HUES48 (cell line): ENCODE results near the gene CDC25B.

ENCODE experiments used
- H3K27ac ChIP-seq: one replicate; pipeline ENCODE4 v1.7.0; 2013; ENCODE audit warnings: low read depth, low read length, inconsistent platforms
- H3K27me3 ChIP-seq: 2 replicates; pipeline ENCODE4 v1.6.1; 2013; ENCODE audit warnings: mild to moderate bottlenecking, low read length; ENCODE audit not compliant: control insufficient read depth, insufficient read depth
- H3K36me3 ChIP-seq: 2 replicates; pipeline ENCODE4 v1.6.1; 2013; ENCODE audit warnings: low read length; ENCODE audit not compliant: control insufficient read depth, insufficient read depth
- H3K4me1 ChIP-seq: 2 replicates; pipeline ENCODE4 v1.6.1; 2013; ENCODE audit warnings: mild to moderate bottlenecking, low read length; ENCODE audit not compliant: control insufficient read depth, insufficient read depth
- H3K4me3 ChIP-seq: 2 replicates; pipeline ENCODE4 v1.5.1; 2013; ENCODE audit warnings: mild to moderate bottlenecking, low read depth, low read length
- H3K9ac ChIP-seq: 2 replicates; pipeline ENCODE4 v1.6.1; 2013; ENCODE audit warnings: mild to moderate bottlenecking, low read depth, low read length, moderate library complexity
- H3K9me3 ChIP-seq: 2 replicates; pipeline ENCODE4 v1.6.1; 2013; ENCODE audit warnings: low read length; ENCODE audit not compliant: control insufficient read depth, insufficient read depth

CDC25B gene

GRCh38 chr20:3798373-3798768 is 2.3 kb downstream of the CDC25B start:
- H3K9me3 ChIP-seq = no peaks in the 10 kb centered on the region
- H3K36me3 ChIP-seq = peaks cover 33% of the 10 kb centered on the region
- peaks cover 34% of the 10 kb centered on the region for H3K4me1 ChIP-seq
- no peak overlapping the region for H3K27ac ChIP-seq
- no peak overlapping the region for H3K4me3 ChIP-seq
- no peak overlapping the region for H3K9ac ChIP-seq
- H3K27me3 ChIP-seq = no peaks in the 10 kb centered on the region

- Histone ChIP-seq H3K4me3 (no peak overlapping the region; the same call in 1 of the 2 replicates), H3K9me3 (no peaks in the 10 kb centered on the region), H3K27ac (peak overlapping the region; percentile 76), H3K36me3 (peaks cover 38% of the 10 kb centered on the region), H3K4me1 (peaks cover 34% of the 10 kb centered on the region), H3K27me3 (no peaks in the 10 kb centered on the region), H3K9ac (no peak overlapping the region)
These were observed 2.8 kb downstream of the CDC25B start for GRCh38 chr20:3798908-3799248.

GRCh38 chr20:3800256-3800877 is 4.3 kb downstream of the CDC25B start:
- Histone ChIP-seq H3K4me3 (no peak overlapping the region), H3K9ac (no peak overlapping the region), H3K9me3 (no peaks in the 10 kb centered on the region), H3K27ac (peak overlapping the region; percentile 76), H3K4me1 (peaks cover 34% of the 10 kb centered on the region), H3K27me3 (no peaks in the 10 kb centered on the region), H3K36me3 (peaks cover 51% of the 10 kb centered on the region)

- no peak overlapping the region for H3K9ac ChIP-seq
- H3K4me1 ChIP-seq = peaks cover 34% of the 10 kb centered on the region
- no peaks in the 10 kb centered on the region for H3K27me3 ChIP-seq
- H3K4me3 ChIP-seq = no peak overlapping the region
- peaks cover 56% of the 10 kb centered on the region for H3K36me3 ChIP-seq
- H3K27ac ChIP-seq = peak overlapping the region; percentile 25
- no peaks in the 10 kb centered on the region for H3K9me3 ChIP-seq
These were observed 4.8 kb downstream of the CDC25B start for GRCh38 chr20:3800878-3801260.

- Histone ChIP-seq H3K9me3 (no peaks in the 10 kb centered on the region), H3K4me1 (peaks cover 34% of the 10 kb centered on the region), H3K27ac (no peak overlapping the region), H3K4me3 (no peak overlapping the region), H3K9ac (no peak overlapping the region), H3K27me3 (no peaks in the 10 kb centered on the region), H3K36me3 (peaks cover 61% of the 10 kb centered on the region)
These were observed 5.2 kb downstream of the CDC25B start for GRCh38 chr20:3801299-3801698.

- Histone ChIP-seq H3K27me3 (no peaks in the 10 kb centered on the region), H3K27ac (no peak overlapping the region), H3K9ac (no peak overlapping the region), H3K4me3 (no peak overlapping the region), H3K4me1 (peaks cover 34% of the 10 kb centered on the region), H3K36me3 (peaks cover 61% of the 10 kb centered on the region), H3K9me3 (no peaks in the 10 kb centered on the region)
These were observed 5.7 kb downstream of the CDC25B start for GRCh38 chr20:3801846-3802245.

- H3K9me3 ChIP-seq = no peaks in the 10 kb centered on the region
- H3K27me3 ChIP-seq = no peaks in the 10 kb centered on the region
- no peak overlapping the region for H3K4me3 ChIP-seq
- H3K9ac ChIP-seq = no peak overlapping the region
- H3K4me1 ChIP-seq = peaks cover 36% of the 10 kb centered on the region
- no peak overlapping the region for H3K27ac ChIP-seq
- peaks cover 61% of the 10 kb centered on the region for H3K36me3 ChIP-seq
These were observed 6.6 kb downstream of the CDC25B start for GRCh38 chr20:3802524-3803239.

GRCh38 chr20:3803289-3803688 is 7.2 kb downstream of the CDC25B start:
- H3K27me3 ChIP-seq = no peaks in the 10 kb centered on the region
- no peak overlapping the region for H3K27ac ChIP-seq
- H3K9ac ChIP-seq = no peak overlapping the region
- peaks cover 40% of the 10 kb centered on the region for H3K4me1 ChIP-seq
- no peaks in the 10 kb centered on the region for H3K9me3 ChIP-seq
- H3K36me3 ChIP-seq = peaks cover 59% of the 10 kb centered on the region
- H3K4me3 ChIP-seq = no peak overlapping the region

GRCh38 chr20:3803854-3804253 is 7.7 kb downstream of the CDC25B start:
- H3K36me3 ChIP-seq = peaks cover 55% of the 10 kb centered on the region
- no peaks in the 10 kb centered on the region for H3K27me3 ChIP-seq
- H3K4me3 ChIP-seq = no peak overlapping the region
- H3K27ac ChIP-seq = no peak overlapping the region
- H3K4me1 ChIP-seq = peaks cover 37% of the 10 kb centered on the region
- H3K9me3 ChIP-seq = no peaks in the 10 kb centered on the region
- H3K9ac ChIP-seq = no peak overlapping the region

- H3K4me3 ChIP-seq = no peak overlapping the region
- H3K9me3 ChIP-seq = no peaks in the 10 kb centered on the region
- no peaks in the 10 kb centered on the region for H3K27me3 ChIP-seq
- H3K4me1 ChIP-seq = peaks cover 32% of the 10 kb centered on the region
- no peak overlapping the region for H3K27ac ChIP-seq
- no peak overlapping the region for H3K9ac ChIP-seq
- H3K36me3 ChIP-seq = peaks cover 55% of the 10 kb centered on the region
These were observed 8.2 kb downstream of the CDC25B start for GRCh38 chr20:3804254-3804751.

GRCh38 chr20:3804781-3805180 is 8.7 kb downstream of the CDC25B start:
- Histone ChIP-seq H3K27ac (no peak overlapping the region), H3K9ac (no peak overlapping the region), H3K4me3 (no peak overlapping the region), H3K4me1 (peaks cover 29% of the 10 kb centered on the region), H3K27me3 (no peaks in the 10 kb centered on the region), H3K36me3 (peaks cover 55% of the 10 kb centered on the region), H3K9me3 (no peaks in the 10 kb centered on the region)
